Progenitor cell of endocrine pancreas (in vitro differentiated cells): ENCODE data around the gene SSR1. TPM values are rescaled to one million over a fixed set of nuclear protein-coding genes. Genes with fewer than 3 reads are reported as not detected.

Source experiments
- DNase-seq: peaks from one replicate; pipeline ENCODE4 v3.0.0; 2021; ENCODE audit warnings: low spot score; ENCODE audit not compliant: unreplicated experiment
- H3K27ac Mint-ChIP-seq: 2 replicates; pipeline ENCODE4 v1.8.0; 2021; ENCODE audit warnings: mild to moderate bottlenecking, moderate library complexity, mixed read lengths
- H3K27me3 Mint-ChIP-seq: 2 replicates; pipeline ENCODE4 v1.8.0; 2021; ENCODE audit warnings: mixed read lengths
- H3K36me3 Mint-ChIP-seq: 2 replicates; pipeline ENCODE4 v1.8.0; 2022; ENCODE audit warnings: mixed read lengths; ENCODE audit not compliant: insufficient read depth
- H3K4me1 Mint-ChIP-seq: 2 replicates; pipeline ENCODE4 v1.8.0; 2021; ENCODE audit warnings: low read depth, mixed read lengths
- H3K4me3 Mint-ChIP-seq: 2 replicates; pipeline ENCODE4 v1.8.0; 2021; ENCODE audit warnings: low read depth, mild to moderate bottlenecking, moderate library complexity, mixed read lengths
- H3K9me3 Mint-ChIP-seq: 2 replicates; pipeline ENCODE4 v1.8.0; 2021; ENCODE audit warnings: low read depth, mixed read lengths
- total RNA-seq: library from RNA; stranded (reverse); gene quantifications from 2 replicates; pipeline ENCODE4 v1.2.1, GENCODE V29; 2021
- TF ChIP-seq, protein P1 (sequence below): fragments of 200-600 bp; sonication (generic); IDR thresholded peaks from one replicate; pipeline ENCODE4 v1.5.0; 2021; ENCODE audit warnings: antibody characterized with exemption, mild to moderate bottlenecking; ENCODE audit not compliant: unreplicated experiment

Gene SSR1
- total RNA-seq, 1 donor from 2014 or later = 113 TPM

DNA sequence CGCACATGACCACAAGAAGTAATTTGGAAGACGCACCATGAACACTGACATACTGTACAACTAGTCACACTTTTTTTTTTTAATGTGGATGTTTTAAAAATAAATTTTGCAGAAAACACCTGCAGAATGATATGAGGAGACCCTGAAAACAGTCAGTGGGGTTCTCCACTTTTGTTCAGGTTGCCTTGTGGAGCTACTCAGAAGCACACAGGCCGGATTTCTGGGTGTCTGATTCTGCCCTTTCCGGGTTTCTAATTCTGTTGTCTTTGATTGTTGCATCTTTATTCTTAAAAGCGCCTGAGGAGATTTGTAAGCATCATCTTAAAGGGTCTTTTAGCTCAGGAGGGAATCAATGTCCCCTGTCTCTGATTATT lies 74.5 kb downstream of the SSR1 start:
- no peaks in the 10 kb centered on the region for H3K9me3 Mint-ChIP-seq
- peaks cover 61% of the 10 kb centered on the region for H3K4me1 Mint-ChIP-seq
- no peak for DNase-seq
- TF ChIP-seq, protein P1, sequence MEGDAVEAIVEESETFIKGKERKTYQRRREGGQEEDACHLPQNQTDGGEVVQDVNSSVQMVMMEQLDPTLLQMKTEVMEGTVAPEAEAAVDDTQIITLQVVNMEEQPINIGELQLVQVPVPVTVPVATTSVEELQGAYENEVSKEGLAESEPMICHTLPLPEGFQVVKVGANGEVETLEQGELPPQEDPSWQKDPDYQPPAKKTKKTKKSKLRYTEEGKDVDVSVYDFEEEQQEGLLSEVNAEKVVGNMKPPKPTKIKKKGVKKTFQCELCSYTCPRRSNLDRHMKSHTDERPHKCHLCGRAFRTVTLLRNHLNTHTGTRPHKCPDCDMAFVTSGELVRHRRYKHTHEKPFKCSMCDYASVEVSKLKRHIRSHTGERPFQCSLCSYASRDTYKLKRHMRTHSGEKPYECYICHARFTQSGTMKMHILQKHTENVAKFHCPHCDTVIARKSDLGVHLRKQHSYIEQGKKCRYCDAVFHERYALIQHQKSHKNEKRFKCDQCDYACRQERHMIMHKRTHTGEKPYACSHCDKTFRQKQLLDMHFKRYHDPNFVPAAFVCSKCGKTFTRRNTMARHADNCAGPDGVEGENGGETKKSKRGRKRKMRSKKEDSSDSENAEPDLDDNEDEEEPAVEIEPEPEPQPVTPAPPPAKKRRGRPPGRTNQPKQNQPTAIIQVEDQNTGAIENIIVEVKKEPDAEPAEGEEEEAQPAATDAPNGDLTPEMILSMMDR = no peak
- peak overlapping the region; percentile 68 for H3K27ac Mint-ChIP-seq
- H3K27me3 Mint-ChIP-seq = no peaks in the 10 kb centered on the region
- H3K36me3 Mint-ChIP-seq = peaks cover 15% of the 10 kb centered on the region
- no peak overlapping the region for H3K4me3 Mint-ChIP-seq

DNA sequence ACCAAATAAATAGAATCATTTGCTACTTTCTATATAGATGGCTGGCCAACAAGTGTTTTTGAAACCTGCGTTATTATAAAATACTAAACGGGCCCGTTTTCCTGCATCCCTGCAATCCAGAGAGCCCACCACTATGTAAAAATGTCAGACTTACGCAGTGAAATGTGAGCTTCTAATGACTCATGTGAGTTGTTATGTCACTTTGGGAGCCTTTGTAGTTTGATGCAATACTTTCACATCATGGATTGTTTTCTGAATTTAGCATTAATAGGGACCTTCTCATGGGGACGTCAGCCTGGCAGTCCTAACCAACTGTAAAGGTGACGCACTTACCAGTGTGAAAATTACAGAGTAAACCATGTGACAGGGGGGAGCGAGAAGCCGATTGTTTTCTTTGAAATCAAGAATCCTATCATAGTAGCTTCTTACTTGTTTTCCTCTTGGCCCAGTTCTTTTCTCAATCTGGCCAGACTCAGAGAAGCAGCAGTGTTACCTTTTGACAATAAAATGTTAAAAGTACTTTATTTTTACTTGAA lies 75.3 kb downstream of the SSR1 start:
- no peak for DNase-seq
- Mint-ChIP-seq H3K9me3 (no peaks in the 10 kb centered on the region), H3K27ac (no peak overlapping the region), H3K27me3 (no peaks in the 10 kb centered on the region), H3K4me3 (no peak overlapping the region), H3K4me1 (peaks cover 54% of the 10 kb centered on the region), H3K36me3 (peaks cover 16% of the 10 kb centered on the region)
- TF ChIP-seq, protein P1 = no peak

DNA sequence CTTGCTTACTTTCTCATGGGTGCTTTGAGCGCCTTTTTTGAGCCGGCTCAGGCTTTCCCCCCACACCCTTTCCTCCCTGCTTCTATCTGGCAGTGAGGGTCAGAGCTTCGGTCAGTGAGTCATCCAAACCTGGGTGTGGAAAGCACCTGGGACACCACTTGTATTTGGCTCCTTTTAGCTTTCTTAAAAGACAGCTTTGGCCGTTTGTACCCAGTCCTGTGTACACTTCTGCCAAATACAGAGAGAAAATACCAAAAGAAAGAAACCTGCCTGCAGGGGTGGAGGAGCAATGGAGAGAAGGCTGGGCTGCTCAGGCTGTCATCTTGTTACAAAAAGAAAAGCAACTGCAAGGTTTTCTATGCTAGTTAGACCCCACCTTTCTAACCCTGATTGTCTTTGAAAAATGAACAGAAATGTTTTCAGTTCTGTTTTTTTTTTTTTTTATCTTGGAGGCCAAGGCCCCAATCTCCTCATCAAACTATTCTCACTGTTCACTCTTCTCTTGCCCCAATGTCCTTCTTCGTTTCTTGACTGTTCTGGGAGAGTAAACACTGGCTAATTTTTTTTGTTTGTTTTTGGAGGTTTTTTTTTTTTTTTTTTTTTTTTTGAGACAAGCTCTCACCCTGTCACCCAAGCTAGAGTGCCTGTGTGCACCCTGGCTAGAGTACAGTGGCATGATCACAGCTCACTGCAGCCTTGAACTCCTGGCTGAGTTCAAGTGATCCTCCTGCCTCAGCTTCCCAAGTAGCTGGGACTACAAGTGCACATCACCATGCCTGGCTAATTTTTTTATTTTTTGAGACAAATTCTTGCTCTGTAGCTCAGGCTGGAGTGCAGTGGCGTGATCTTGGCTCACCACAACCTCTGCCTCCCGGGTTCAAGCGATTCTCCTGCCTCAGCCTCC lies 76.4 kb downstream of the SSR1 start:
- H3K36me3 Mint-ChIP-seq = peaks cover 22% of the 10 kb centered on the region
- peak overlapping the region; percentile 21 for H3K4me3 Mint-ChIP-seq
- TF ChIP-seq, protein P1 = no peak
- peak overlapping the region; percentile 7 for H3K27ac Mint-ChIP-seq
- no peaks in the 10 kb centered on the region for H3K9me3 Mint-ChIP-seq
- no peaks in the 10 kb centered on the region for H3K27me3 Mint-ChIP-seq
- DNase-seq = no peak
- H3K4me1 Mint-ChIP-seq = peaks cover 44% of the 10 kb centered on the region

DNA sequence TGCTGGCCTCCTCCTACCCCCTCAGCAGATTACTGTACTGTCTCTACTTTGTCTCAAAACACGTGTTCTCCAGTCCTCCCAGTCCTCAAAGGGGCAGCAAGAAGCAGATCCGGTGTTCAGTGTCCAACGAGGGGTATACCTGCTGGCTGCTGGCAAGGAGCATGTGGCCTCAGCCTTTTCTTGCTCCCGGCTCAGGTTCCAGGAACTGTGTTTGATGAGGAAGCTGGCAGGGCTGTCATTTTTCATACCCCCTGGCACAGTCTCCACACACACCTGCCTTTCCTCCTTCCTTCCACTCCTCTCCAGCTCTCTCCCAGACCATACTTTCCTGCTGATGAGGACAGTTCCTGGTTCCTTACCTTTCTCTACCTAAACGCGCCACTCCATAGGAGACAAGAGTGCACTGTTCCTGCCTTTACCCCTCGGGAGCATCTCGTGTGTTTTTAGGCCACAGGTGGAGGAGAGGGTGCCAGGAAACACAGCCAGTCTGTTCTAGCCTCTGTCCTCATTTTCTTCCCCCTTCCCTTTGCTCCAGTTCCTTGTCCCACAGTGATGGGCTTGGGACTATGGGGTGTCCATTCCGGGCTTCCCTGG lies 77.2 kb downstream of the SSR1 start:
- H3K4me1 Mint-ChIP-seq = peaks cover 37% of the 10 kb centered on the region
- no peaks in the 10 kb centered on the region for H3K9me3 Mint-ChIP-seq
- TF ChIP-seq, protein P1 = no peak
- H3K36me3 Mint-ChIP-seq = peaks cover 22% of the 10 kb centered on the region
- peak overlapping the region; percentile 21 for H3K4me3 Mint-ChIP-seq
- peak overlapping the region; percentile 80 for H3K27ac Mint-ChIP-seq
- no peaks in the 10 kb centered on the region for H3K27me3 Mint-ChIP-seq
- no peak for DNase-seq

DNA sequence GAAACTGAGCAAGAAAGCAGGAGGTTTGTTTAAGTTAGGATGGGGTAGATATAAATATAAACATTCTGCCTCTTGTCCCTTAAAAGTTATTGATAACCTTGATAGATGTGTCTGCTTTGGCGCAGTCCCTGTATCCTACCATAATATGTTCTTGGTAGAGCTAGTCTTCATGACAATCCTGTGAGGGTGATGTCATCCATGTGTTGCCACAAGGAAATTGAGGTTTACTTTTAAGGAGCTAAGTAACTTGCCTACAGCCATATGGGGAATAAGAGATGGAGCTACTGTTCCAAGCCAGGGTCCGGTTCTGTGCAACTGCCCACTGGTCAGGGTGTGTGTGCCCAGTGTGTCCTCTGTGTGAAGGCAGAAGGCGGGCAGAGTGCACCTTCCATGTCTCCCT lies 78.5 kb downstream of the SSR1 start:
- H3K27me3 Mint-ChIP-seq = no peaks in the 10 kb centered on the region
- DNase-seq = no peak
- H3K36me3 Mint-ChIP-seq = peaks cover 23% of the 10 kb centered on the region
- H3K9me3 Mint-ChIP-seq = no peaks in the 10 kb centered on the region
- peaks cover 31% of the 10 kb centered on the region for H3K4me1 Mint-ChIP-seq
- no peak overlapping the region for H3K4me3 Mint-ChIP-seq
- TF ChIP-seq, protein P1 = no peak
- no peak overlapping the region for H3K27ac Mint-ChIP-seq
